GM18526 (cell line): ENCODE measurements around the gene GAL3ST1.

ENCODE experiments used
- POLR2A ChIP-seq: IDR thresholded peaks from 3 replicates; pipeline ENCODE4 v1.6.1; 2011; ENCODE audit not compliant: insufficient read length; ENCODE audit errors: extremely low read depth

The GAL3ST1 gene

GRCh38 chr22:30523646-30524489 lies 50.6 kb downstream of the GAL3ST1 start:
- TF ChIP-seq POLR2A = no peak

- TF ChIP-seq POLR2A = no peak
Measured at GRCh38 chr22:30521368-30522156, 52.9 kb downstream of the GAL3ST1 start.

DNA sequence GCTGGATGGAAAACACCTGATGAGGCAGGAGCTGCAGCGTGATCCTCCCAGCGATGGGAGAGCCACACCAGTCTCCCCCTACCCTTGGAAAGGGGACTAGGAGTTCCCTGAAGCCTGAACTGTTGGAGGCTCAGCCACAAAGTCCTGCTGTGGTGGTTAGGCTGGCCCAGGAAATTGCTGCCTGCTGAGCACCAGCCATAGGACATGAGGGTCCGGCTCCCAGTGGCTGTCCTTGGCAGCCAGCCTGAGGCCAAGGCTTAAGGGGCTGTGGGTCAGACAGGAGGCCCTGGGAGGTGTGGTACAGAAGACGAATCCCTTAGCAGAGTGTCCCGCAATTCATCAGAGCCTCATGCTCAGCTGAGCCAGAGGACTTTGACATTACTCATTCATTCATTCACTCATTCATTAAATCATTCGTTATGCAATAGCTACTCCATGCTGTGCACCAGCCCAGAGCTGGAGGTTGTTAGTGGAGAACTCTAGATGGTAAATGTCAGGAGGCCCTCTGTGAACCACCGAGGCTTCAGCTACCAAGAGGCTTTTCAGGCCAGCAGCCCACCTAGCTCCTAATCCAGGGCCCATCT lies 54.5 kb downstream of the GAL3ST1 start:
- no peak for TF ChIP-seq POLR2A

DNA sequence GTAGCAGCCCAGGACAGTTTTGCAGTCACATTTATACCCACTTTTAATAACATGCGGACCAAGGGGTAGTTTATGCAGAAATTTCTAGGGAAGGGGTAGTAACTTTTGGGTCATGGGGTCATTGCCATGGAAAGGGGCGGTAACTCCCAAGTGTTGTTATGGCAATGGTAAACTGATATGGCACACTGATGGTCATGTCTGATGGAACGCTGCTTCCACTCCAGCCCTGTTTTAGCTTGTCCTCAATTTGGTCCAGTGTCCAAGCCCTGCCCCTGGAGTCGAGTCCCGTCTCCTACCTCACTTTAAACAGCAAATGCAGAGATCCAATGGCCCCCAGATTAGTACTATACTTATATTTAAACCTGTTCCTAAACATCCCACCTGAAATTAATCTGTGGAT lies 57.7 kb downstream of the GAL3ST1 start:
- TF ChIP-seq POLR2A = no peak

DNA sequence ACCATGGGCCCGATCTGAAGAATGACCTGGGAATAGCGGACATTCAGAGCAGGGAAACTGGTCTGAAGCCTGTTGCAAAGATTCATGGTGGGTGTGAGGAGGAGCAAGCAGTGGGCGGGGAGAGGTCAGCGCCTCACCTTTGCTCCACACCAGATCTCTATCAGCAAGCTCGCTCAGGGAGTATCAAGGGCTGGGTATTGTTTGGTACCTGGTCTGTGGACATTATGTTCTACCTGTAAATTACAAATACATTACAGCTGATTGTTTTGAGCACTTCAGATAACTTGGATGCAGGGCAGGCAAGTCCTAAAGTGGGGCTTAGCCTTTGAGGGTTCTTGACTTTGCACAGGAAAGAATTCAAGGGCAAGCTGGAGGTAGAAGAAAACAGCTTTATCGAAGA lies 58.2 kb downstream of the GAL3ST1 start:
- no peak for TF ChIP-seq POLR2A

GRCh38 chr22:30514252-30514651 lies 60.2 kb downstream of the GAL3ST1 start:
- TF ChIP-seq POLR2A = no peak

- no peak for TF ChIP-seq POLR2A
Measured at GRCh38 chr22:30513462-30513861, 61.0 kb downstream of the GAL3ST1 start.

GRCh38 chr22:30511911-30512310 lies 62.6 kb downstream of the GAL3ST1 start:
- no peak for TF ChIP-seq POLR2A

DNA sequence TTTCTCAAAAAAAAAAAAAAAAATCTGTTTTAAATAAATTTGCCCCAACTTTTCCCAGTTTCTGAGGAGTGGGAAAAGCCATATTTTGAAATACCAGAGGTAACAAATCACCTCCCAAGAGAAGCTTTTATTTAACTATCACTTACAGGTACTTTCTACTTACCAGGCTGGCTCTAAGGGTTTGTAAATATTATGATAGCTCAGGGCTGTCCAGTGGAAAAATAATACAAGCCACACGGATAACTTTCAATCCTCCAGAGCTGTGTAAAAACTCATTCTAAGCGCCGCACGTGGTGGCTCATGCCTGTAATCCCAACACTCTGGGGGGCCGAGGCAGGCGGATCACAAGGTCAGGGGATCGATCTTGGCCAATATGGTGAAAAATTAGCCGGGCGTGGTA lies 63.4 kb downstream of the GAL3ST1 start:
- no peak for TF ChIP-seq POLR2A

DNA sequence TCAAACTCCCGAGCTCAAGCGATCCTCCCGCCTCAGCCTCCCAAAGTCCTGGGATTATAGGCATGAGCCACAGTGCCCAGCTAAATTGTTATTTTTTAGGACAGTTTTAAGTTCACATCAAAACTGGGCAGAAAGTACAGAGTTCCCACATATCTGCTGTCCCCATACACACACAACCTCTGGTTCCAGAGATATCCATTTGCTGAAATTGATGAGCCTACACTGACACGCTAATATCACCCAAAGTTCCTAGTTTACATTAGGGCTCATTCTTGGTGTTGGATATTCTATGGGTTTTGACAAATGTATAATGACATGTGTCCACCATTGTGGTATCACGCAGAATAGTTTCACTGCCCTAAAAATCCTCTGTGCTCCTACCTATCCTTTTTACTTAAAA lies 66.2 kb downstream of the GAL3ST1 start:
- TF ChIP-seq POLR2A = no peak

GRCh38 chr22:30507670-30508069 lies 66.8 kb downstream of the GAL3ST1 start:
- TF ChIP-seq POLR2A = no peak

DNA sequence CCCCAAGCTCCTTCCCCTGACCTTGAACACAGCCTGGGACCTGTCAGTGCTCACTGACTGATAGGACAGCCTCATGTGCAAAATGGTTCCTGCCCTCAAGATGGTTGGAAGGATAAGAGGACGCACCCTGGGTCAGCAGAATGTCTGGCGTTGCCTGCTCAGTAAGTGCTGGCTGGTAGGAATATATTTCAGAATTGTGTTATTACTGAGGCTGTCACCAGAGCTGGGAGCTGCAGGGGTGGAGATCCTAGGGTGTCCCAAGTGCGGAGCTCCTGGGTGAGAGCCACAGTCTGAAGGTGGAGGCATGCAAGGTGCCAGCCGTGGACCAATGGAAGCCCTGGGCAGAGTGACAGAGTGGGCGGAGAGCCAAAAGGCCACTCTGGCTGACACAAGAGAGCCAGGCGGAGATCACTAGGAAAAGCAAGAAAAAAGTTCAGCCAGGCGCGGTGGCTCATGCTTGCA lies 67.9 kb downstream of the GAL3ST1 start:
- no peak for TF ChIP-seq POLR2A
